Fibroblast of lung (primary cell): ENCODE data around the gene VAMP1.
"Not testable (repeated sequence)": the region's sequence is repeated elsewhere in the genome, so short reads cannot be mapped to it uniquely, and the experiment has no call there.

Experiments
- EZH2 ChIP-seq: IDR thresholded peaks from 2 replicates; pipeline ENCODE4 v1.5.1; 2012; ENCODE audit warnings: low read length, control low read depth, mild to moderate bottlenecking; ENCODE audit errors: missing control alignments
- TF ChIP-seq, protein P1 (sequence below), 2 donors: IDR thresholded peaks in 1 of 2; conservative IDR thresholded peaks in 1 of 2; 1 replicate in 1 of 2; 2 replicates in 1 of 2; pipeline ENCODE4 v1.5.1; 2011 to 2012; ENCODE audit warnings: low read length in 2 of 2, control low read depth in 1 of 2, inconsistent platforms in 1 of 2, low read depth in 1 of 2, mild to moderate bottlenecking in 1 of 2

- TF ChIP-seq, protein P1, sequence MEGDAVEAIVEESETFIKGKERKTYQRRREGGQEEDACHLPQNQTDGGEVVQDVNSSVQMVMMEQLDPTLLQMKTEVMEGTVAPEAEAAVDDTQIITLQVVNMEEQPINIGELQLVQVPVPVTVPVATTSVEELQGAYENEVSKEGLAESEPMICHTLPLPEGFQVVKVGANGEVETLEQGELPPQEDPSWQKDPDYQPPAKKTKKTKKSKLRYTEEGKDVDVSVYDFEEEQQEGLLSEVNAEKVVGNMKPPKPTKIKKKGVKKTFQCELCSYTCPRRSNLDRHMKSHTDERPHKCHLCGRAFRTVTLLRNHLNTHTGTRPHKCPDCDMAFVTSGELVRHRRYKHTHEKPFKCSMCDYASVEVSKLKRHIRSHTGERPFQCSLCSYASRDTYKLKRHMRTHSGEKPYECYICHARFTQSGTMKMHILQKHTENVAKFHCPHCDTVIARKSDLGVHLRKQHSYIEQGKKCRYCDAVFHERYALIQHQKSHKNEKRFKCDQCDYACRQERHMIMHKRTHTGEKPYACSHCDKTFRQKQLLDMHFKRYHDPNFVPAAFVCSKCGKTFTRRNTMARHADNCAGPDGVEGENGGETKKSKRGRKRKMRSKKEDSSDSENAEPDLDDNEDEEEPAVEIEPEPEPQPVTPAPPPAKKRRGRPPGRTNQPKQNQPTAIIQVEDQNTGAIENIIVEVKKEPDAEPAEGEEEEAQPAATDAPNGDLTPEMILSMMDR (conservative IDR thresholded peaks at IDR 0.05 in 1 of 2, IDR thresholded peaks at IDR 0.05 in 1 of 2; ENCODE audit: low read depth in 1 of 2, low read length in 2 of 2) = not testable (repeated sequence)
- not testable (repeated sequence) for TF ChIP-seq EZH2
Observed at GRCh38 chr12:6497291-6497690, 26.8 kb upstream of the VAMP1 start.
